GM21723 (cell line): ENCODE measurements around the gene GABRQ.

Source experiments
- ATAC-seq: cut with Tn5 transposase; IDR thresholded peaks from one replicate; pipeline ENCODE4 v1.9.1; 2021; ENCODE audit warnings: mild to moderate bottlenecking, moderate library complexity; ENCODE audit not compliant: unreplicated experiment

Gene GABRQ

DNA sequence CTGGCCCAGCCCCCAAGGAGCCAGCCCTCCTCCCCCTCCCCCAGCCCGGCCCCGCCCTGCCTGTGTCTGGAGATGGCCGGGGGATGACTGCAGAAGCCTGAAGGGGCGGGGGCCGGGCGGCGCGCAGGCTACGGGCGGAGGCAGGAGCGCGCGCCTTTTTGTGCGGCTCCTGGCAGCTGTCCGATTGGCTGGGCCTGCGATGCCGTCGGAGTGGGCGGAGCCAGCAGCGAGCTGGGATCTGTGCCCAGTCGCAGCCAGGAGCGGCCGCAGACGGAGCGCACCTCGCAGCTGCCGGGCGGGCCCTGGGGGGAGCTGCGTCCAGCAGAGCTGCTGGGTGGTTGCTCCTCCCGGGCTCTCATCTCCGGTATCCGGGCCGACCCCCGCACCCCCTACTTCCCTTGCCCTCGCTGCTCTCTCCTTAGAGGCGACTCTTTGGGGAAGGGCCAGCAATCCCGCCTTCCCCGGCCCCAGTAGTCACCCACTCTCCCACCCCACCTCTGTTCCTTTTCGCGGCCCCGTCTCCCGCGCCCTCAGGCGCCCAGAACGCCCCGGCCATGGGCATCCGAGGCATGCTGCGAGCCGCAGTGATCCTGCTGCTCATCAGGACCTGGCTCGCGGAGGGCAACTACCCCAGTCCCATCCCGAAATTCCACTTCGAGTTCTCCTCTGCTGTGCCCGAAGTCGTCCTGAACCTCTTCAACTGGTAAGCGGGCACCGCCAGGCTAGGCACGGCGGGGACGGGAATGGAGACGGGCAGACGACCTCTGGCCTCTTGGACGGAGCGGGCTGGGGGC is at the start of gene GABRQ:
TSS of gene GABRQ (plus strand) at position 247 of the 794 bp plus-strand sequence. CDS start at position 555, 308 bp downstream.
- no peak for ATAC-seq

DNA sequence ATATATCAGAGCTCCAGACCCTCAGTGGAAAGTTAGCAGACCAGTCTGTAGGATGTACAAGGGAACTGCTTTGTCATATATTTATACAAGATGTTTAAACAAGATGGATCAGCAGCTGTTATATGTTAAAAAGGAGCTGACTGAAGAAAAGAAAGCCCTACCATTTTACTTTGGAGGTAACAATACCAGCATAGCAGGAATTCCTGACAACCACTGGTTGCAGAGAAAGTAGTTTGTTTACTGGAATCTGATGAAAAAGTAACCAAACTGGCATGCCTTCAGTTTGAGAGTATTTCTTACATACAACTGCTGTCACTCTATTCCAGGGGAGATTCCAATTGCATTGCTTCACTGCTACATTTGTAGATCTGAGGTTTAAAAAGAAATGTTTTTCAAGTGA is 49.5 kb upstream of the GABRQ start:
- ATAC-seq: no peak

DNA sequence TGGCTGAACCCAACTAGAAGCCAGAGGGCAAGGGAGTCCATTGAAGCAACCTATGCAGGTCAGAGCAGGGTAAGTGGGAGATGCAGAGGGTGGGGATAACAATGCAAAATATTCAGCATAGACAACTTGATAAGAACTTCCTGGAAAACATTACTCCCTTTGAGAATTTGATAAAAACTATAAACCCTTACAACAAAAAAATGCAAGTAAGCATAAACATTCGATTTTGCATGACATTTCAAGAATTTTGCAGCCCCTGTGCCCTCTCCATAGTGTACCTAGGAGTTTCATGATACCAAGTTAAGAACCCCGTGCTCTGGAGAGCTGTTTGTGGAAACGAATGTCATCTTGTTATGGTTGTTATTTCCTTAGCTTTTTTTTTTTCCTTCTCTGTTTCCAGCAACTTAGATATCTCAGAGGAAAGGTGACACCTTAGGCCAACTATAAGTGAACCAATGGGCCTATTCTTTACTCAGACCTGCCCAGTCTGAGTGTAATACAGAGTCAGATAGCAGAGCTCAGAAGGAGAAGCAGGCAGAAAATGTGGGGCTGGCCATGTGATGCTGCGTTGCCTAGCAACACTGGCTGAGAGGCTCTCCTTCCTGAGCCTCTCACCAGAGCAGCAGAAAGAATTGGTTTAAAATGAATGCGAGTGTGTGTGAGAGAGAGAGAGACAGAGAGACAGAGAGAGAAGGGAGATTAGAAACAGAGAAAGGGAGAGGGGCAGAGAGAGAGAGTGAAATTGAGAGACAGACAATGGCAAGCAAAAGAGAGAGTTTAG is 36.7 kb upstream of the GABRQ start:
- no peak for ATAC-seq

DNA sequence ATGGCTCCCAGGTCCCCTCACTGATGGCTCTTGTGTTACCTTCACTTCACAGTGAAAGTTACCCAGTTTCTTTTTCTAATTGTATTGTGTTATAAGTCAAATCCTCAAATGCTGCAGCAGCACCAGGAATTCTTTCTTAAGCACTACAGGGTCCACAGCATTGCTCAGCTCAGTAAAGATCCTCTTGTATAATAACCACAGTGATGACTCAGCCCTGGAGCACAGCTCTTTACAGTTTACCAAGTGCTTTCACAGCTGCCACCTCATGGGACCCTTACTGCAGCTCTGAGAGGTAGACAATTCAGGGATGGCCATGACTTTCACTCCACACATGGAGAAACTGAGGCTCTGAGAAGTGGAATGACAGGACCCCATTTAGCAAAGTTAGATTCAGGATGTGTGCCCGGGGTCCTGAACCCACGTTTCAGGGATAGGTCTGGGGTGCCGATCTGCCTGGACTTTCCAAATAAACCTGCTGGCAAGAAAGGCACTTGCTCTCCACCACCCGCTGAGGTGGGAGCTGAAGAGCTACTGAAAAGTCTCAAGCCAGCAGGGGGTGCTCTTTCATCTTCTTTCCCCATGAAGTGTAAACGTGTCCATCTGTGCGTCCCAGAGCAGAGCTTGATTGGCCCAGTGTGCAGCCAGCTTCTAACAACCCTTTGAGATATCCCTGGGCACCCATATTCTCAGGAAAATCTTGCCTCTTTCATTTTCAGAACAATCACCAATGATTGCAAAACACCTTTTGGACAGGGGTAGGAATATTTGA is 35.7 kb upstream of the GABRQ start:
- no peak for ATAC-seq

DNA sequence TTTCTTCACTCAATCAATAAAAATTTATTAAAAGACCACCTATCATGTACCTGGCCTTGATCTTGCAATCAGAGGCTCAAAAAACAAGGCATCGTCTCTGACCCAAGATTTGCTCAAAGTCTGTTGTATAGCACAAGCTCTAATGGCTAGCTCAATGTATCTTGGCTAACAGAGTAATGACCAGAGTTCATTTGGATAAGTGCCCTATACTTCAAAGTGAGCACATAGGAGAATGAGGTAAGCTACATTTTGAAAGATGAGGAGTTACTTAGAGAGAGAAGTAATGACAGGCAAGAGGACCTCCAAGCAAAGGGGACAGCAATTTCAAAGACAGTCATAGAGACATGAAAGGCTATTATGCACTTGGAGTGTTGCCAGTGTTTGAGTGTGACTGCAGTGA is 22.9 kb upstream of the GABRQ start:
- no peak for ATAC-seq

DNA sequence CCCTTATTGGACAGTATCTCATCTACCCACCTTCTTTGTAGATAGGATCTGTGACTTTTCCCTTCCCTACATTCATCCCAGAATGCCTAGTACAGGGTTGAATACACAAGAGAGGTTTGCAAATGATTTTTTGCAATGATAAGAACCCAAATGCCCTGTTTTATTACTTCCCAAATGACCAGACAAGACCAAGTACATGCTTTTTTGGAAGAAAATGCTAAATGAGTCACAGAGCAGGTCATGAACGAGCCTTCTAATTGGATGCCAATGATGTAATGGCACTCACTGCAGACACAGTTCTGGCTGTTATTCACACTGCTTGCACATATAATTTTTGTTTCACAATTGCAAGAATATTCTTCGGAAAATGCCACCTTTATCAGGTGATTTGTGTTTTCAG is 17.8 kb upstream of the GABRQ start:
- no peak for ATAC-seq

DNA sequence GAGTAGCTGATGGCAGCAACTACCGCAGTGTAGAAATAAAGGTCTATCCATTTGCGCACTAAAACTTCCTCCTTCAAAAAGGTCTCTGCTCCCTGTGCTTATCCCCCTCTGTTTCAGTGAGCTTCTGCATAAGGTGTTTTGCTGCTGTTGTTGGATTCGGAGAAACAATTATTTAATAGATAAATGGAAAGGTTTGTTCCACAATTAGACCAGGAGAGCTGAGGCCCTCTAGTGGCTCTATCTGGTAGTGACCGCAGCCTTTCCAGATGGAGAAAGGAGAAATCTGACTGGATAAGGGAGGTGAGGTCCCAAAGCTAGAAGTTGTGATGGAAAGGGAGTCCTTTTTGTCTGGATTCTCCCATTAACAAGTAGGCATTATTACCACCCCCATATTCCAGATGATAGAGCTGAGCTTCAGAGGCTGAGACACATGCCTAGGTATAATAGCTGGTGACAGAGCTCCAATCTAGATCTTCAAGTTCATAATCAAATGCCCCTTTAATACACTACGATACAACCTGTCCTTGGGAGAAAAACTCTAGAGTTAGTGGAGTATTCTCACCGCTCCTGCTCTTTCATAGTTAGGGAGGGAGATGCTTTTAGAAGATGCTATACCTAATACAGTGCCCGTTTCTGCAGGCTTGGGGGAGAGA is 5.1 kb upstream of the GABRQ start:
- peak; percentile 65 for ATAC-seq

DNA sequence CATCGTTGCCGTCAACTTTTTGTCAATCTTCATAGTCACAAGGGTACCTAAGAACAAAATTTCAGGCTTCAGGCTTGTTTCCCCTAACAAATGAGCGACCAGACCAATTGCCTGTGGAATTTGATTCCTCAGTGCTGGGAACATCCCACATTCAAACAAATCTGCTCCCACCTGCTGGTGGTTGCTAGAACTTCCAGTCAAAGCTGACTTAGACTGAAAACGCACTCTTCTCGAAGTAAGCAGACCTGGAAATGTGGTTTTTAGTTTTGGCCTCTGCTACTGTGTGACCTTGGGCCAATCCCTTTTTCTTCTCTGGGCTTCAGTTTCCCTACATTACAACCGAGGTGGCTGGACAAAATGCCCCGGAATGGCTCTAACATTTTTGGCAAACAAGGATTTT is 1.8 kb upstream of the GABRQ start:
- ATAC-seq: peak; percentile 55

DNA sequence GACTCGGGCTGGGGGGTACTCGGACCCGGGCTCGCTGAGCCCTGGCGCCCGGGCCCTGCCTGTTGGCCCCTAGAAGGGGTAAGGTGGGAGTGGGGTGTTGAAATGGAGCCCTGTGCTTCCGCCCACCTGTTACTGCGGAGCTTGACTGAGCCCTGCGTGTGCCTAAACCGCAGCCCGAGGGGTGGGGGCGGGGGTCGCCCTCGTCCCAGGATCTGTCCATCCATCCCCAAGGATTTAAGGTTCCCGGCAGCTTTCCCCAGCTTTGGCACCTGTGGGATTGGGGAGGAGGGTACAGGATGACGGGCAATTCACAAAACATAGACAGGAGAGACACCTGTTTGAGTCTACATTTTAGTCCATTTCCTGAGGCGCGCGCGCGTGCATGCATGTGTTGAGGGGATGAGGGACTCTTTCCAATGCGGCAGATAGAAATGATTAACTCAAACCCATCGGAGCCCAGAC is 779 bp downstream of the GABRQ start:
- no peak for ATAC-seq

DNA sequence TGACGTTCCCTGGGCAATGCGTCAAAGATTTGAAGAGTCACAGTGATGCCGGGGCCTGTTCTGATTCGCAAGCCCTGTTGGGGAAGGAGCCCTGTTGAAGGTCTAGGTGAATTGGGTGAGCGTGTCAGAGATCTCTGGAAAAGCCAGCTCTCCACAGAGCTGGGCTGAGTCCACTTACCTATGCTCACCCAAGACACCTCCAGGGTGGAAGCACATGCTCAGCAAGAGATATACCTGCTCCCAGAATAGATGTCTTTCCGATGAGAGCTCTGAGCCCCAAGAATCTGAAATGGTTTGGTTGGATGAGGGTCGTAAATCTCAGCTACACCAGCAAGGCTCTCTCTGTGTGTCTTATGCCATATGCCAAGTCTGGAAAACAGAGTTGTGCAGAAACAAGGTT is 1.7 kb downstream of the GABRQ start:
- ATAC-seq: no peak

DNA sequence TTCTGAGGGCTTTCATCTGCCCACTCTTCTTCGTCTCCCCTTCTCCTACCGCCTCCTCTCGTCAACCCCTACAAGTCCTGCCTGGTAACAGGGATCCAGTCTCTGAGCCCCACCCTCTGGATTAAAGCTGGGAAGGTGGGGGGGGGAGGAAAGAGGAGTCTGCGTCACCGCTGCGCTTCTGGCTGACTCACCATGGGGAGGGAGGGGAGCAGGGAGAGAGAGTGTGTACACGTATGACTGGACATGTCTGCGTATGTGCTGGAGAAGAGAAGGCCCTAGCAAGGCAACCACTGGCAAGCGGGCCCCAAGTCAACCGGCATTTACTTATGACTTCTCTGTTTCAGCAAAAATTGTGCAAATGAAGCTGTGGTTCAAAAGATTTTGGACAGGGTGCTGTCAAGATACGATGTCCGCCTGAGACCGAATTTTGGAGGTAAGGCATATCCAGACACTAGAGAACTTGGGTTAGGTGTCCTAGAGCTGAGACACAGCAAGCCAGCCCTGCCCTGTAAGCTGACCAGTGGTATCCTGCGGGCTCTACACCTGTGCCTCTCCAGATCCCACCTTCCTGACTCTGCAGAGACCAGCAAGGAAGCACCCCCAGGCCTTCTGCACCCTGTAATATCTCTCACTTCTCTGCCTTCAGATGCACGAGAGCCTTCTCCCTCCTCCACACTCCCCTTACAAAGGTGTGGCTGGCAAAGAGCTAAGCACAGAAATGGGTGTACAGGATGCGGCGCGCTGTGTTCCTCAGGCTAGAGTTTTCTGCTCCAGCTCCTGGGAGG is 2.5 kb downstream of the GABRQ start:
- no peak for ATAC-seq

DNA sequence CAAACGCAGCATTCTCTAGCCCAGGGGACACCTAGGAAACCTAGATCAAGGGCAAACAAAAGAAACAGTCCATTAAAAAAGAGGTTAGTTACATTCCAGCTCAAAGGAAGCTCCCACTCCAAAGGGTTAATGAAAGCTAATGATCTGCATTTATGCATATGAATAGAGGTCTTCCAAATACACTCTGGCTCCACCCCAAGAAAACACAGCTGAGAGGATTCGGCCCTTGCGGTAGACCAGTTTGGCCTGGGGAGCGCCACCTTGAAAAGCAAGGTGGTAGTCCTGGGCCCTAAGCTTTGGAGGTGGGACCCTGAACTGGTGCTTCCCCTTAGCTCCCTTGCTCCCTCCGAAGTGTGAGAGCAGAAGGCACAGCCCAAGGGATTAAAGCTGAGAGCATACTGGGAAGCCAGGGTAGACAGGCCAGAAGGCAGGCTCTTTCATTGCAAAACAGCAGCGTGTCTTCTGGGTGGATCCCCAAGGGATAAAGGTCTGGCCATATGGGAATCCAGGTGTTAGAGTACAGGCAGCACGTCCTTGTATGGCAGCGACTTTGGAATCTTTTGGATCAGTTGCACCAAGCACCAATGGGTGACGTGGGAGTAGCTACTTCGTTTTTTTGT is 3.7 kb downstream of the GABRQ start:
- ATAC-seq: no peak

DNA sequence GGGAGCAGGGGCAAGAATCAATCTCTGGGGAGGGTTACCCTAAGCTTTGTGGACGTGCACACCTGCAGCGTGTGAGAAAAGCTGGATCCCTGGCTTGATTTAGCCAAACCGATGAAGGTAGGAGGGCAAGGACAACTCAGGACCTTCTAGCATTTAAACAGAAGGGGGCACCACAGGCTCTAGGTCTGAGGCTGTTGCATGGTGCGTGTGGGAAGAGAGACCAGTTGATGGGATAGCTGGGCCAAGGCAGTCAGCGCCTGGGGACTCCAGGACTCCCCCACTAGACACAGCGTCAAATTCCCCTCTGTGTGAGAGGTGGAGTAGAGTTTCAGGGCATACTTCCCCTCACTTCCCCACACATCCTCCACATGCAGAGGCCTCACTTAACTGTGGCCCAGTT is 4.3 kb downstream of the GABRQ start:
- ATAC-seq: peak; percentile 51

DNA sequence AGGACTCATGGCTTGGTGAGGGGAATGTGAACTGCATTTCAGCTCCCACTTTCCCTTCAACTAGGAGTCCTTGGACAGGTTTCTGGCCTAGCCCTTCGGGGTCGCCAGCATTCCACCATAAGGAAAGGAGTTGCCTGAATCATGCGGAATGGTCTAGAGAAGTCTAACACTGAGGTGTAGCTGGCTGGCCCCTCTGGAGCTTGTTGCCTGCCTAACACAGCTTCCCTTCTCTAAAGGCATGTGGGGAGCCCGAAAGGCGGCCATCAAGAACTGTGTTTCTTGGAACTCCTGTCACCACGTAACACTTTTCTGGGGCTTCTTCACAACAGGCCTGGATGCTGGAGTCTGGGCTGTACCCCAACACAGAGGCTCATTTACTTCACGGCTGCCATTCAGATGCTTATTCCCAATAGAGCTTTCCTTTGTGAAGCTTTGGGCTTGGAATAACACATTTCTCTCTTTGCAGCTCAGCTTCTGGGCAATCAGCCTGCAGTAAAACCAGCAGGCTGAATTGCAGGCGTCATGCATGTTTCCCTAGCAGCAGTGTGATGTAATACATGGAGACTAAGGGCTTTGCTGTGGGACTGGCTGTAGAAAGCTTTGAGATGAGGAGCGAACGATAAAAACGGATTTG is 5.4 kb downstream of the GABRQ start:
- no peak for ATAC-seq

DNA sequence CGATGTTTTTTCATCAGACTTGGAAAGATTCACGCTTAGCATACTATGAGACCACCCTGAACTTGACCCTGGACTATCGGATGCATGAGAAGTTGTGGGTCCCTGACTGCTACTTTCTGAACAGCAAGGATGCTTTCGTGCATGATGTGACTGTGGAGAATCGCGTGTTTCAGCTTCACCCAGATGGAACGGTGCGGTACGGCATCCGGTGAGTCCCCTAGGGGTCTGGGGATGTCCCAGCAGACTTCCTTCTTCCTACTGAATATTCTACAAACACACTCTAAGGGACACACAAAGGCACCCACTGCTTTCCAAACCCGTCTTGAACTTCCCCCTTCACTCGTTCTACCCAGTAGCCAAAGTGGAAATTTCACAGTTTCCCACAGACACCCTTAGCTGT is 9.3 kb downstream of the GABRQ start:
- no peak for ATAC-seq

DNA sequence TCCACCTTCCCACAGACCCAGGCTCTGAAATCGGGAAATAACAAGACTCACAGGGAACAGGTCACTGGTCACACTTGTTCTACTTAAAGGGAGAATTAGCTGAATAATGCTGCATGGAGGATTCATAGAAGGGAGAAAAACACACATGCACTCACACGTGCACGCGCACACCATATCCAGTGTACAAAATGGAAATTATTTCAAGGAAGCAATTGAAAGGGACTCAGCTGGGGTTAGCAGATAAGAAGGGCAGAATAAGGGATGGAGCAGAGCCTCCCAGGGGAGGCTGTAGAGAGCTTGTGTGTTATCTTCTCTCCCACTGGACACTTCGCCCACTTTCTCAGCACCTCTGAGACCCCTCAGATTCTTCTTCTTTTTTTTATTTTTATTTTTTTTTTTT is 10.3 kb downstream of the GABRQ start:
- ATAC-seq: no peak

DNA sequence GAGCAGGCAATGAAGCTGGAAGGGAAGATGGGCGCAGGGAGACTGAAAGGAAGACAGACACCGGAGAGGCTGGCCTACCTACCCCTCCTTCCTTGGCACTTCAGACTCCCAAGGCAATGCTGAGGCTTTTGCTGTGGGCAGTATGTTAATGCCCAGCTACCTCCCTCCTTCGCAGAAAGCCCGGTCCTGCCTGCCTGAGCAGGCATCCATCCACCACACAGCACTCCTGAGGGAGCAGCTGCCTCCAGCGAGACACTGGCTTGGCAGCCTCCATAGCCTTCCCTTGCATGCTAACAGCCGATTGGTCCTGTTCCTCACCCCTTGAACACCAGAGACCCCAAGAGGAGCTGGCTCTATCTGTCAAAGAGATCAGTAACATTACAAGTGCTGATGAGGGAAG is 14.4 kb downstream of the GABRQ start:
- no peak for ATAC-seq

DNA sequence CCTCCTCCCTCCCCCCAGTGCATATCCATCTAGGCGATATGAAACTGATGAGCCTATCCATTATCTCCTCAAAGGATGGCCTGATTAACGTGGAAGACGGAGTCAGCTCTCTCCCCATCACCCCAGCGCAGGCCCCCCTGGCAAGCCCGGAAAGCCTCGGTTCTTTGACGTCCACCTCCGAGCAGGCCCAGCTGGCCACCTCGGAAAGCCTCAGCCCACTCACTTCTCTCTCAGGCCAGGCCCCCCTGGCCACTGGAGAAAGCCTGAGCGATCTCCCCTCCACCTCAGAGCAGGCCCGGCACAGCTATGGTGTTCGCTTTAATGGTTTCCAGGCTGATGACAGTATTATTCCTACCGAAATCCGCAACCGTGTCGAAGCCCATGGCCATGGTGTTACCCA is 14.8 kb downstream of the GABRQ start:
- no peak for ATAC-seq

DNA sequence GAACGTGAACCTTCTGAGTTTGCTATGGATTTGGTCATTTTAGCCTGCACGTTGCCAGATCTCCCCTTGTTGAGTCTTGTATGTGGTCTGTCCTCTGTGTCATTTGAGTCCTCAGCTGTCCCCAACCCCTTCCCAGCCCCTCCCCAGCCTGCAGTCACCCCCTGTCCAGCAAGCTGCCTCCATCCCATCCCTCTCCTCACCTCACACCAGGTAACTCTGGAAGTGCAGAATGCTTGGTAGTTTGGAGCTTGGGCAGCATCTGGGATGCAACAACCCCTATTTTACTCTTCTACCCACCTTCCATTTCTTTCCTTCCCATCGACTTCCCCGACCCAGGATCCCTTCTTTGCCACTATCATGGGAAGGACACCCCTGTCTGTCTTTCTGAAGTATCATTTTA is 18.4 kb downstream of the GABRQ start:
- ATAC-seq: no peak
